H9 (cell line): ENCODE data around the gene TFAP2A. TPM values are rescaled to one million over a fixed set of nuclear protein-coding genes. Genes with fewer than 3 reads are reported as not detected.

Experiments used
- DNase-seq: peaks from one replicate; pipeline ENCODE4 v3.0.0-alpha.2; 2017
- H2AFZ ChIP-seq: one replicate; pipeline ENCODE4 v1.6.1; 2013; ENCODE audit warnings: mild to moderate bottlenecking, low read length, control low read depth, moderate library complexity
- H2AK5ac ChIP-seq: 2 replicates; pipeline ENCODE4 v1.6.1; 2013; ENCODE audit warnings: low read length, control low read depth, mixed read lengths; ENCODE audit not compliant: insufficient read length
- H2BK120ac ChIP-seq: one replicate; pipeline ENCODE4 v1.6.1; 2013; ENCODE audit warnings: low read depth, mild to moderate bottlenecking, low read length, control low read depth, inconsistent platforms; ENCODE audit not compliant: poor library complexity, severe bottlenecking
- H2BK12ac ChIP-seq: 2 replicates; pipeline ENCODE4 v1.6.1; 2013; ENCODE audit warnings: low read length, control low read depth, mixed read lengths, low read depth; ENCODE audit not compliant: insufficient read length
- H2BK15ac ChIP-seq: 2 replicates; pipeline ENCODE4 v1.6.1; 2013; ENCODE audit warnings: low read depth, low read length, control low read depth
- H2BK20ac ChIP-seq: one replicate; pipeline ENCODE4 v1.6.1; 2013; ENCODE audit warnings: low read depth, mild to moderate bottlenecking, low read length, control low read depth, inconsistent platforms; ENCODE audit not compliant: poor library complexity, severe bottlenecking
- H2BK5ac ChIP-seq: 2 replicates; pipeline ENCODE4 v1.6.1; 2013; ENCODE audit warnings: low read length, control low read depth, mixed read lengths; ENCODE audit not compliant: insufficient read length
- H3K14ac ChIP-seq: 2 replicates; pipeline ENCODE4 v1.6.1; 2013; ENCODE audit warnings: low read length, control low read depth; ENCODE audit not compliant: insufficient read depth
- H3K18ac ChIP-seq: 2 replicates; pipeline ENCODE4 v1.6.1; 2013; ENCODE audit warnings: low read depth, mild to moderate bottlenecking, mixed read lengths, low read length, control low read depth; ENCODE audit not compliant: insufficient read length
- H3K23ac ChIP-seq: 2 replicates; pipeline ENCODE4 v1.6.1; 2013; ENCODE audit warnings: low read length, control low read depth, mixed read lengths, low read depth; ENCODE audit not compliant: insufficient read length
- H3K23me2 ChIP-seq: 2 replicates; pipeline ENCODE4 v1.6.1; 2013; ENCODE audit warnings: low read depth, mild to moderate bottlenecking, mixed read lengths, low read length, control low read depth; ENCODE audit not compliant: insufficient read length, poor library complexity, severe bottlenecking
- H3K27ac ChIP-seq: 2 replicates; pipeline ENCODE4 v1.5.1; 2013; ENCODE audit warnings: low read length, control low read depth, mixed read lengths, low read depth; ENCODE audit not compliant: insufficient read length
- H3K27me3 ChIP-seq: 2 replicates; pipeline ENCODE4 v1.6.1; 2013; ENCODE audit warnings: low read length, control low read depth, inconsistent platforms; ENCODE audit not compliant: insufficient read depth
- H3K4ac ChIP-seq: 2 replicates; pipeline ENCODE4 v1.6.1; 2013; ENCODE audit warnings: low read depth, mild to moderate bottlenecking, control low read depth, inconsistent platforms, low read length, moderate library complexity
- H3K4me1 ChIP-seq: 2 replicates; pipeline ENCODE4 v1.6.1; 2013; ENCODE audit warnings: low read length, control low read depth, inconsistent platforms; ENCODE audit not compliant: insufficient read depth
- H3K4me2 ChIP-seq: 2 replicates; pipeline ENCODE4 v1.6.1; 2013; ENCODE audit warnings: low read length, control low read depth, mixed read lengths; ENCODE audit not compliant: insufficient read length, insufficient read depth
- H3K56ac ChIP-seq: 2 replicates; pipeline ENCODE4 v1.6.1; 2013; ENCODE audit warnings: low read depth, mild to moderate bottlenecking, mixed read lengths, low read length, control low read depth; ENCODE audit not compliant: insufficient read length
- H3K79me1 ChIP-seq: 2 replicates; pipeline ENCODE4 v1.6.1; 2013; ENCODE audit warnings: low read depth, mild to moderate bottlenecking, moderate library complexity, low read length, control low read depth, inconsistent platforms; ENCODE audit not compliant: insufficient read depth, poor library complexity, severe bottlenecking
- H3K79me2 ChIP-seq: 2 replicates; pipeline ENCODE4 v1.6.1; 2013; ENCODE audit warnings: low read length, control low read depth, inconsistent platforms; ENCODE audit not compliant: insufficient read depth
- H3K9ac ChIP-seq: 2 replicates; pipeline ENCODE4 v1.6.1; 2013; ENCODE audit warnings: low read length, control low read depth, mixed read lengths; ENCODE audit not compliant: insufficient read length; ENCODE audit errors: extremely low read depth
- H3K9me3 ChIP-seq: one replicate; pipeline ENCODE4 v1.6.1; 2013; ENCODE audit warnings: low read depth, low read length, inconsistent platforms; ENCODE audit not compliant: control insufficient read depth
- H3T11ph ChIP-seq: one replicate; pipeline ENCODE4 v1.6.1; 2013; ENCODE audit warnings: mild to moderate bottlenecking, low read length, control low read depth, inconsistent platforms
- H4K20me1 ChIP-seq: one replicate; pipeline ENCODE4 v1.6.1; 2013; ENCODE audit not compliant: control insufficient read depth, insufficient read length, insufficient read depth
- H4K5ac ChIP-seq: 2 replicates; pipeline ENCODE4 v1.6.1; 2013; ENCODE audit warnings: low read depth, mild to moderate bottlenecking, mixed read lengths, low read length, control low read depth; ENCODE audit not compliant: insufficient read length
- H4K8ac ChIP-seq: replicated peaks from 2 replicates; pipeline ENCODE4 v1.6.1; 2013; ENCODE audit warnings: low read length, control low read depth, mixed read lengths, low read depth; ENCODE audit not compliant: insufficient read length
- H4K91ac ChIP-seq: 2 replicates; pipeline ENCODE4 v1.6.1; 2013; ENCODE audit warnings: low read depth, mild to moderate bottlenecking, moderate library complexity, mixed read lengths, low read length, control low read depth; ENCODE audit not compliant: insufficient read length
- H3K27ac Mint-ChIP-seq, 3 experiments: 2 replicates in 2 of 3; 3 replicates in 1 of 3; pipeline ENCODE4 v1.8.0; 2020 to 2021; ENCODE audit warnings: mixed read lengths in 3 of 3, mild to moderate bottlenecking in 1 of 3, moderate library complexity in 1 of 3
- H3K27me3 Mint-ChIP-seq: 2 replicates; pipeline ENCODE4 v1.8.0; 2021; ENCODE audit warnings: low read depth, mild to moderate bottlenecking, moderate library complexity, mixed read lengths
- H3K36me3 Mint-ChIP-seq, 3 experiments: 2 replicates in 2 of 3; 3 replicates in 1 of 3; pipeline ENCODE4 v1.8.0; 2020 to 2021; ENCODE audit warnings: low read depth in 3 of 3, mixed read lengths in 3 of 3; ENCODE audit not compliant: insufficient read depth in 1 of 3
- H3K4me1 Mint-ChIP-seq, 2 experiments: 2 replicates each; pipeline ENCODE4 v1.8.0; 2020; ENCODE audit warnings: mixed read lengths in 2 of 2
- H3K4me3 Mint-ChIP-seq, 2 experiments: 2 replicates in 1 of 2; 3 replicates in 1 of 2; pipeline ENCODE4 v1.8.0; 2020 to 2021; ENCODE audit warnings: mild to moderate bottlenecking in 2 of 2, mixed read lengths in 2 of 2, moderate library complexity in 1 of 2
- H3K9me3 Mint-ChIP-seq, 2 experiments: 2 replicates in 1 of 2; 3 replicates in 1 of 2; pipeline ENCODE4 v1.8.0; 2020; ENCODE audit warnings: mild to moderate bottlenecking in 2 of 2, mixed read lengths in 2 of 2, moderate library complexity in 1 of 2
- CTCF ChIP-seq: fragments of 200-600 bp; sonication (generic); conservative IDR thresholded peaks from 3 replicates; pipeline ENCODE4 v1.8.0; 2021; ENCODE audit warnings: antibody characterized with exemption, mild to moderate bottlenecking
- WGBS: extraction: QIAGEN DNeasy Blood & Tissue Kit; methylation state at CpG from one replicate; pipeline ENCODE4 v1.1.7; 2013; ENCODE audit warnings: missing lambda C conversion rate, low lambda C conversion rate, mixed read lengths; ENCODE audit not compliant: insufficient read length; ENCODE audit errors: extremely low coverage; 5-methylcytosine and 5-hydroxymethylcytosine counted together
- total RNA-seq: library from RNA; stranded (reverse); gene quantifications from 2 replicates; pipeline ENCODE4 v1.2.1, GENCODE V29; 2021

The TFAP2A gene
- total RNA-seq, 1 experiment from 2014 or later, result 2.6 TPM

- Histone ChIP-seq H3K23ac (no peak overlapping the region), H3T11ph (no peak overlapping the region), H3K4me1 (no peaks in the 10 kb centered on the region), H4K5ac (no peak overlapping the region), H3K27me3 (no peaks in the 10 kb centered on the region), H2BK20ac (no peak overlapping the region), H4K20me1 (no peaks in the 10 kb centered on the region), H3K79me1 (no peaks in the 10 kb centered on the region), H3K9ac (no peak overlapping the region), H2BK12ac (no peak overlapping the region), H2AFZ (no peak overlapping the region), H4K91ac (no peak overlapping the region), H4K8ac (no peak overlapping the region), H2BK15ac (no peak overlapping the region), H2BK120ac (no peak overlapping the region), H3K27ac (no peak overlapping the region), H3K23me2 (no peaks in the 10 kb centered on the region), H3K14ac (no peak overlapping the region), H2AK5ac (no peak overlapping the region), H3K4ac (no peak overlapping the region), H3K18ac (no peak overlapping the region), H3K4me2 (no peak overlapping the region), H3K79me2 (no peaks in the 10 kb centered on the region), H2BK5ac (no peak overlapping the region), H3K9me3 (no peaks in the 10 kb centered on the region), H3K56ac (no peak overlapping the region)
- no peaks in the 10 kb centered on the region for H3K36me3 Mint-ChIP-seq
- no peak for TF ChIP-seq CTCF
- no peaks in the 10 kb centered on the region; a peak in 1 of 5 replicates for H3K9me3 Mint-ChIP-seq
- no CpG with 5 or more reads among the region's 5 CpGs for WGBS
- peaks cover 4% of the 10 kb centered on the region in 2 experiments; a peak in 3 of 4 replicates for H3K4me1 Mint-ChIP-seq
- no peak overlapping the region for H3K27ac Mint-ChIP-seq
- H3K4me3 Mint-ChIP-seq, result no peak overlapping the region
- peaks cover 23% of the 10 kb centered on the region for H3K27me3 Mint-ChIP-seq
- DNase-seq, result no peak
These were observed 45.0 kb downstream of the TFAP2A start for GRCh38 chr6:10369896-10370295.
